ENCODE results near the gene KITLG.
A peak's percentile ranks its signal among the peaks of the same experiment; 100 is the strongest.
"Not testable (repeated sequence)": the region's sequence is repeated elsewhere in the genome, so short reads cannot be mapped to it uniquely, and the experiment has no call there.

KITLG gene

DNA sequence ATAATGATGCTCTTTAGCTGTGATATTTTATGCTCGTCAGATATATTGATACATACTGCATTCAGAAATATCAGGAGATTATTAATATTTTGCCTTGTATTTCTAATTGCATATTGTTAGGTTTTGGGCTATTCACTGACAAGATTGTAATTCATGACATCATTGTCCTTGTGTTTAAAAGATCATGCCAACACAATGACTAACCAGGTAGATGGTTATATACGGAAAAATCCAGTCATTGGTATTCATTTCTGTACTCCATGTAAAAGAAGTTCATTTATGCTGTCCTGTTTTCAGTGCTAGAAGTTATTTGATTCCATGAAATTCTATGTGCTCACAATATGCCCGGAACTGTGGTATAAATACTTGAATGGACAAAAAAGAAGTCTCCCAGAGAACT, 107.5 kb downstream of the KITLG start:
- no peak for DNase-seq

DNA sequence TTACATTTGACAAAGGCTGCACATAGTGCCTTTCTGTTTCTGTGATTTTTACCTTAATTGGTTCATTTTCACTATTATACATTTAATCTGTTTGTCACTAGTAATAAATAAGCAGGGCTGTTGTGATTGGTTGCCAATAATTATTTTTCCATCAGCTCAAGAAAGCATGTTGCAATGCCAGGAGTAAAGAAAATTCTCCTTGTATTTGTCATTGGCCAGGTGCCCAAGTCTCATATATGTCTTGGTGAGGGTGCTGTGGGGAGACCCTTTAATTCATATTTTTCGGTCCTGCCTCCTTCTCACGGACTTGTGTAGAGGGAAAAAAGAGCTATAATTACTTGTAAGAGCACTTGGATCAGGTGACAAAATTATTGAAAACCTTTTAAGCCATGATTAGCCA, 108.0 kb downstream of the KITLG start:
- no peak for DNase-seq

DNA sequence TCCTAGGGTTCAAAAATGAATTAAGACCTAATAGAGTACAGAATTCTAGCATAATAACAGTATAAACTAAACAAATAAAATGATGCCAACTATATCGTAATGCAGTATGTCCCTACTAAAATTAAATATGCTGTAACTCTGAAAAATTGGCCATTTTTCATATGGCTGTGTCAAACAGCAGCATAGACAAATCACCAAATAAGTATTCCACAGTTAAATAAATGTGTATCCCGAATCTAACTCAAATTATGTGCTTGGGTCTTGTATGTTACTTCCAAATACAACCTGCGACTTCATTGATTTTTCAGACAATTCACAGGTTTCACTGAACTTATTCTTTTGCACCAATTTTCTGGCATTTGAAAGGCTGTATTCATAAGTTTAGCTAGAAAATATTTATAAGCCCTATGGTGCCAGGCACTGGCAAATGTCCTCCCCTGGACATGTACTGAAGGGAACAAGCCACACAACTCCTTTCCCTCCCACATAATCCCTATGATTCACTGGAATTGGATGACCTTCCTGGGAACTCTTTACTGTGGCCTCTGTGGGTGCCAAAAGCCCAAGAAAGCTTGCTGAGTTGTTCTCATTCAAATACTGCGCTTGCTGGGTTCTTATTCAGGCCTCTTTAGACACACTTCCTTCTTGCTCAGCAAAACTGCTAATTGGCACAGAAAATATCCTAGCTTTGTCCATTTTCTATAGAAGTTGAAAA, 108.8 kb downstream of the KITLG start:
- peak; percentile 14 for DNase-seq

DNA sequence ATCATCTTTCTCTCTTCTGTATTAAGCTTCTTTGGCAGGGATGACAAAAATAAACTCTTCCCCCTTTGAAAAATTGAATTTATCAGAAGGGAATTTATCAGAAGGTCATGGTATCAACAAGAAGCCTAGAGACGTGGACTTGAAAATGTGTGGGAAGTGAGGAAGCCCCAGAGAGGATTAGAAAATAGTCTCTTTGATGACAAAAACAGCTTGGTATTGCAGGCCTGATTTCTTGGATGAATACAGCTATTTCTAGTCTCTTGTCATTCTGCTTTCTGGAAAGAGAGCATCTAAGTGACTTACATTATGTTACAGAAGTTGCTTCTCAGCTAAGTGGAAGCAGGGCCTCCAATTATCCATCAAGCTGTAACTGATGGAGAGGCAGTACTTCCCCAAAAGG, 111.1 kb downstream of the KITLG start:
- DNase-seq = no peak

DNA sequence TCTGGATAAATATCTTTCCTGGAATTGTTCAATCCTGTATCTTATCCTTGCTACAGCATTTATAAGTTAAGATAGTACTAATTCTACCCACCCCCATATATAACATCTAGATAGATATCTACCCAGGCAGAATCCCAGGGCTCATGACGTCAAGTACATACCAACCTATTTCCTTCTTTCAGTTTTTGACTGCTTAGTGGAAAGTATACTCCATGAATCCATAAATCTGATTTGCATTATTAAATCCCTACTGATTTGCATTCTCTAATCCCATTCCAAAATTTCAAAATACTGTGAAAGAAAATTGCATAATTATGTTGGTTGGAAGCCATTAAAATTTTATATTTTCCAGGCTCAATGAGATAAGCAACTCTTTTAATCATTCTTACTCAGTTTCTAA, 111.7 kb downstream of the KITLG start:
- DNase-seq = no peak

DNA sequence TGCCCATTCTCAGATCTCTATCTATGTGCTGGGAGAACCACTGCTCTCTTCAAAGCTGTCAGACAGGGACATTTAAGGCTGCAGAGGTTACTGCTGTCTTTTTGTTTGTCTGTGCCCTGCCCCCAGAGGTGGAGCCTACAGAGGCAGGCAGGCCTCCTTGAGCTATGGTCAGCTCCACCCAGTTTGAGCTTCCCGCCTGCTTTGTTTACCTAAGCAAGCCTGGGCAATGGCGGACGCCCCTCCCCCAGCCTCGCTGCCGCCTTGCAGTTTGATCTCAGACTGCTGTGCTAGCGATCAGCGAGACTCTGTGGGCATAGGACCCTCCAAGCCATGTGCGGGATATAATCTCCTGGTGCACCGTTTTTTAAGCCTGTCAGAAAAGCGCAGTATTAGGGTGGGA, 113.6 kb downstream of the KITLG start:
- DNase-seq = not testable (repeated sequence)

DNA sequence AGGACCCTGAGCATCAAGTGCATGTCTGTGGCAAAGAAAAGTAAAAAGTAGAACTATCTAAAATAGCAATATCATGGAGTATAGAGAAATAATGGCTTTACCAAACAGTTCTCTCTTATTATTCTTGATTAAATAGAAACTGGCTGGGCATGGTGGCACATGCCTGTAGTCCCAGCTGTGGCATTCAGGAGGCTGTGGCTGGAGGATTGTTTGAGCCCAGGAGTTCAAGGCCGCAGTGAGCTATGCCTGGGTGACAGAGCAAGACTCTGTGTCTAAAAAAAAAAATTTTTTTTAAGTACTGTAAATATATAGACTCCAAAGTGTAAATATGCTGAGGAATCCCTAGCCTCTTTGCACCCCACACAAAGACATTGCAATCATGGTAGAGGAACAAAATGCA, 121.9 kb downstream of the KITLG start:
- no peak for DNase-seq

DNA sequence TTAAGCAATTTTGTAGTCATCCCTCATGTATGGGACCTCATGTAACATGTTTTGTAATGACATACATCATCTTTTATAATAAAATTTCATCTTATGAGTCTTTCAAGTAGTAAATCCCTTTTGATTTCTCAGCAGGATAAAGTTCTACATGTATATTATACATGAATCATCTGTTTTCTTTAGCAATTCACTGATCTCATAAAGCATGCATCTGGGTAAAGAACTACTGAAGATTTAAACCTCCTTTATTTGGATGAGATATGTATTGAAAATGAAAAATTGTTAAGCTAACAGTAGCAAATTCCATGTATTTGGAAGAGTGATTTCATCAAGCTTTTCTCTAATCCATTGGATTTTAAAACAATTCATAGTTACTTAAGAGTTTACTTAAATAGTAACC, 126.9 kb downstream of the KITLG start:
- DNase-seq = peak; percentile 10

DNA sequence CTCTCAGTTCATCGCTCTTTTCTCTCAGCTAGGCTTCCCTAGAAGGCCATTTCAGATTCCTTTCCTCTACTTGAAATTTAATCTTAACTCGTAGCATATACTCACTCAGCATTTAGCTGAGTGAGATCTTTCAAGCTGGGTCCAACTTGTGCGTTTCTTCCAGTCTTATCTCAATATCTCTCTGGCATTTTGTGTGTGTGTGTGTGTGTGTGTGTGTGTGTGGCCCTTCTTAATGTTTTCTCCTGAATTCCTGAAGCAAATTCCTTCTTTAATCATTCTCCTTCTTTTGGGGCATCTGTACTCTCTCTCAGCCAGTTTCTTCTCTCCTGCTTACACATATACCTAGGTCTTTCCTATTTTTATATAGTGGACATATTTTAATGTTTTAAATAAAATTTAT, 129.1 kb downstream of the KITLG start:
- DNase-seq = no peak

DNA sequence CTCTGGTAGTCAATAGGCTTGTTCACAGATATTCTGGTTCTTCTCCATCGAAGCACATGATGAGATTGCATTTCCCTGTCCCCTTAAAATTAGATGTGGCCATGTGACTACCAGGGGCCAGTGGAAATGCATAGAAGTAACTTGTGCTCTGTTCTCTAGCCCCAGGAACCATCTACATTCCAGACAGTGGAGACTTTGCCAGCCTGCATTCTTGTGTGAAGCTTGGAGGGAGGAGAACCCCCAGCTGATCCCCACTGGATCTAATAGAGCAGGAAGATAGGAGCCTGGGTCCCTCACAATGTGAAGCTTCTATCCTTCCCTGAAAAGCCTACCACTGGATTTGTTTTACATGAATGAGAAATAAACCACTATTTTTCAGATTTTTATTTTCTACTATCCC, 130.1 kb downstream of the KITLG start:
- no peak for DNase-seq

DNA sequence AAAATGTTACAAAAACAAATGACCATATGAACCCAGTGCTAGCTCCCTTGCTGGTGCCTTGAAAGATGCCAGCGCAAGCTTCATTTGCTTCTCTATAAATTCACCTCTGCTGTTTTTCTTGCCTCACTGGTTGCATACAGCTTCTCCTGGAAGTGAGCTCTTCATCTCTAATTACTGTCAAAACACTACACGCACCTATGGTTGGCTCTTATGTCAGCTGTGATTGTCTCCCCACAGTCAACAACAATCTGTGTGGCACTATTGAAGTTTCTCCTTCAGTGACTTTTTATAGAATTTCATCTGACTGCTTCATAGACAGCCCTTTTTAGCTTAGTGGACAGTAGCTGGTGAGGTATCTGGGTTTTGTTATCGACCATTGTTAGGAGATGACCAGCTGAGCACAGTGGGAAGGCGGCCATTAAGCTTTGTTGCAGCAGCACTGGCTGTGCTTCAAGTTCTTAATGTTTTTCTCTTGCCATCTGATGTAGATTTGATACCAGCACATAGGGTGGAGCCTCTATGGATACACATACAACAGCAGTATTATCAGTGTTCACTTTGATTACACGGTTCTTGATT, 131.8 kb downstream of the KITLG start:
- DNase-seq = no peak

DNA sequence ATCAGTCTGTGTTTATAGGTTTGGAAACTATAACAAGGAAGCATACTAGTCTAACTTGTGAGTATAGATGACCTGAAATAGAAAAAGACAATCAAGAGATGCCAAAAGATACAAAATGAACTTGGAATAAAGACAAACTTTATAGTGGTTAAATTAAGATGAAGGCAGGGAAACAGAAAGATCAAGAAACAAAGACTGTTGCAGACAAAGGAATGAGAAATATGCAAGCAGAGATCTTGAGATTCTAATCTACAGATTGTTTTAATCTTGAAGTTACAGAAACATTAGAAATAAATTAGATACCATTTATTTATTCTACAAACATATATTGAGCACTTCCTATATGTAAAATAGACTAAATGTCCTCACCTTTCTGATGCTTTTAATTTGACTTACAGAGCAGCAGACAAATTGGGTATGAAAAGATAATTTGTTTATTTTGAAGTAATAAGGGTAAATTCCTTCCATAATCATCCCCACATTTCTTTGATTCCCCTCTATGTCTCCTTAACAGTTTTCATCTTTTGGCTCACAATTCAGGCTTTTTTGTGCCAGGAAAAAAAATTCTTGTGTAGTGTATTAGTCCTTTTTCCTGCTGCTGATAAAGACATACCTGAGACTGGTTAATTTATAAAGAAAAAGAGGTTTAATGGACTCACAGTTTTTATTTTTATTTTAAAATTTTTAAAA, 134.4 kb downstream of the KITLG start:
- DNase-seq = no peak

DNA sequence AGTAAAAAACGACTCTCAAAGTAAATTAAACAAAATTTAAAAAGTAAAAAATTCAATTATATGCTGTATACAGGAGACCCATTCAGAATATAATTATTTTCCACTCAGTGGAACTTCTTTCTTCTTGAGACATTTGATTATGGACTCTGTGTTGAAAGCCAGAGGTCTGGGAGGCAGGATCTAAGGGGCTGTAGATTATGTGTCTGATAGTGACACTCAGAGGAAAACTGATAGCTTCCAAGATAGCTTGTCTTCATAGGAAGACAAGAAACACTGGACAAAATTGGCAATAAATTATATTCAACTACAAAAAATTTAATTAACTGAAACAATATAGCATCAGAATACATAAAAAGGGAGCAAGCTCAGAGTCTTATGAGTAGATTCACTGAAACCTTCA, 135.8 kb downstream of the KITLG start:
- DNase-seq = no peak
